CD14-positive monocyte (primary cell): ENCODE results near the gene DPM3. TPM values are rescaled to one million over a fixed set of nuclear protein-coding genes. Genes with fewer than 3 reads are reported as not detected.

Experiments
- DNase-seq, 3 donors: peaks; one replicate each; pipeline ENCODE4 v3.0.0-alpha.2; 2011 to 2022
- H2AFZ ChIP-seq: 2 replicates; pipeline ENCODE4 v1.6.0; 2012; ENCODE audit warnings: mild to moderate bottlenecking, low read depth, low read length, inconsistent platforms; ENCODE audit not compliant: insufficient read depth, poor library complexity, severe bottlenecking
- H3K27ac ChIP-seq, 2 donors: 1 replicate in 1 of 2; 2 replicates in 1 of 2; pipeline ENCODE4 v1.5.1; 2012 to 2013; ENCODE audit warnings: low read length in 2 of 2, control low read depth in 1 of 2, inconsistent platforms in 1 of 2, low read depth in 1 of 2, mild to moderate bottlenecking in 1 of 2
- H3K27me3 ChIP-seq, 2 donors: one replicate each; pipeline versions ENCODE4 v1.6.0 to v1.6.1; 2011 to 2013; ENCODE audit warnings: low read length in 2 of 2; ENCODE audit not compliant: control insufficient read depth in 2 of 2, insufficient read depth in 2 of 2
- H3K36me3 ChIP-seq, 2 donors: replicated peaks in 1 of 2; 1 replicate in 1 of 2; 2 replicates in 1 of 2; pipeline versions ENCODE4 v1.5.1 to v1.6.1; 2012 to 2013; ENCODE audit warnings: low read length in 2 of 2, control low read depth in 1 of 2, inconsistent platforms in 1 of 2, mild to moderate bottlenecking in 1 of 2; ENCODE audit not compliant: insufficient read depth in 2 of 2, control insufficient read depth in 1 of 2
- H3K4me1 ChIP-seq, 2 donors: 1 replicate in 1 of 2; 2 replicates in 1 of 2; pipeline versions ENCODE4 v1.5.1 to v1.6.1; 2012 to 2013; ENCODE audit warnings: low read length in 2 of 2, control low read depth in 1 of 2, inconsistent platforms in 1 of 2, mild to moderate bottlenecking in 1 of 2, moderate library complexity in 1 of 2; ENCODE audit not compliant: insufficient read depth in 2 of 2, control insufficient read depth in 1 of 2
- H3K4me2 ChIP-seq: replicated peaks from 2 replicates; pipeline ENCODE3; 2012; ENCODE audit warnings: low read length, moderate library complexity, mild to moderate bottlenecking; ENCODE audit not compliant: poor library complexity, severe bottlenecking; ENCODE audit errors: extremely low read depth
- H3K4me3 ChIP-seq, 3 experiments: fragments of 200-600 bp in 1 of 3; sonication (generic) in 1 of 3; replicated peaks in 1 of 3; 1 replicate in 2 of 3; 2 replicates in 1 of 3; pipeline ENCODE4 v1.5.1; 2011 to 2013; ENCODE audit warnings: low read length in 3 of 3, mild to moderate bottlenecking in 3 of 3, control low read depth in 2 of 3, low read depth in 2 of 3, inconsistent platforms in 1 of 3, moderate library complexity in 1 of 3
- H3K79me2 ChIP-seq: 2 replicates; pipeline ENCODE4 v1.6.0; 2012; ENCODE audit warnings: mild to moderate bottlenecking, control low read depth, inconsistent platforms, low read length, moderate library complexity; ENCODE audit not compliant: insufficient read depth
- H3K9ac ChIP-seq: 2 replicates; pipeline ENCODE4 v1.6.0; 2017; ENCODE audit warnings: low read length, mild to moderate bottlenecking; ENCODE audit not compliant: insufficient read depth, poor library complexity, severe bottlenecking
- H3K9me3 ChIP-seq, 2 donors: replicated peaks in 1 of 2; 1 replicate in 1 of 2; 2 replicates in 1 of 2; pipeline versions ENCODE4 v1.5.1 to v1.6.1; 2012 to 2013; ENCODE audit warnings: low read length in 2 of 2, control low read depth in 1 of 2; ENCODE audit not compliant: control insufficient read depth in 1 of 2, insufficient read depth in 1 of 2
- H4K20me1 ChIP-seq: 2 replicates; pipeline ENCODE4 v1.6.0; 2012; ENCODE audit warnings: mild to moderate bottlenecking, low read length, control low read depth, moderate library complexity; ENCODE audit not compliant: insufficient read depth
- H3K27ac Mint-ChIP-seq, 7 donors: one replicate each; pipeline ENCODE4 v1.8.0; 2020; ENCODE audit warnings: mild to moderate bottlenecking in 7 of 7, mixed read lengths in 7 of 7, moderate library complexity in 6 of 7, inconsistent platforms in 2 of 7
- H3K27me3 Mint-ChIP-seq, 3 donors: one replicate each; pipeline ENCODE4 v1.8.0; 2021 to 2022; ENCODE audit warnings: low read depth in 3 of 3, mild to moderate bottlenecking in 3 of 3, mixed read lengths in 3 of 3, moderate library complexity in 3 of 3, inconsistent platforms in 1 of 3
- H3K36me3 Mint-ChIP-seq, 2 donors: one replicate each; pipeline ENCODE4 v1.8.0; 2020; ENCODE audit warnings: mixed read lengths in 2 of 2, inconsistent platforms in 1 of 2, mild to moderate bottlenecking in 1 of 2
- H3K4me1 Mint-ChIP-seq: one replicate; pipeline ENCODE4 v1.8.0; 2020; ENCODE audit warnings: mild to moderate bottlenecking, mixed read lengths
- H3K4me3 Mint-ChIP-seq, 2 donors: one replicate each; pipeline ENCODE4 v1.8.0; 2020; ENCODE audit warnings: mild to moderate bottlenecking in 2 of 2, mixed read lengths in 2 of 2, moderate library complexity in 1 of 2
- H3K9me3 Mint-ChIP-seq, 7 donors: one replicate each; pipeline ENCODE4 v1.8.0; 2020 to 2022; ENCODE audit warnings: mixed read lengths in 7 of 7, mild to moderate bottlenecking in 6 of 7, moderate library complexity in 6 of 7, inconsistent platforms in 2 of 7
- WGBS: methylation state at CpG from one replicate; pipeline ENCODE4 v1.1.5; 2013; ENCODE audit warnings: missing lambda C conversion rate; ENCODE audit not compliant: insufficient coverage; 5-methylcytosine and 5-hydroxymethylcytosine counted together
- intact Hi-C, 2 donors: fragments of 100-400 bp; cut with micrococcal nuclease; formaldehyde crosslinking; loops; one replicate each; pipeline versions ENCODE4 v1.15.0 to v1.15.1; 2023
- polyA plus RNA-seq, 3 donors: library from polyadenylated mRNA; depleted of rRNA in 1 of 3; unstranded in 2 of 3; stranded (reverse) in 1 of 3; fragments of 300-500 nt in 2 of 3; fragments of >200 nt in 1 of 3; fragmentation: Illumina TruSeq in 2 of 3; gene quantifications; 1 replicate in 2 of 3; 2 replicates in 1 of 3; pipeline ENCODE4 v1.2.3, GENCODE V29; 2012 to 2021
- TF ChIP-seq, protein P1 (sequence below): fragments of 200-600 bp; IDR thresholded peaks from one replicate; pipeline ENCODE4 v1.8.0; 2022; ENCODE audit warnings: antibody characterized with exemption, mild to moderate bottlenecking

The DPM3 gene
- polyA plus RNA-seq, 3 donors, result 99.9 to 141 (median 105) TPM

DNA sequence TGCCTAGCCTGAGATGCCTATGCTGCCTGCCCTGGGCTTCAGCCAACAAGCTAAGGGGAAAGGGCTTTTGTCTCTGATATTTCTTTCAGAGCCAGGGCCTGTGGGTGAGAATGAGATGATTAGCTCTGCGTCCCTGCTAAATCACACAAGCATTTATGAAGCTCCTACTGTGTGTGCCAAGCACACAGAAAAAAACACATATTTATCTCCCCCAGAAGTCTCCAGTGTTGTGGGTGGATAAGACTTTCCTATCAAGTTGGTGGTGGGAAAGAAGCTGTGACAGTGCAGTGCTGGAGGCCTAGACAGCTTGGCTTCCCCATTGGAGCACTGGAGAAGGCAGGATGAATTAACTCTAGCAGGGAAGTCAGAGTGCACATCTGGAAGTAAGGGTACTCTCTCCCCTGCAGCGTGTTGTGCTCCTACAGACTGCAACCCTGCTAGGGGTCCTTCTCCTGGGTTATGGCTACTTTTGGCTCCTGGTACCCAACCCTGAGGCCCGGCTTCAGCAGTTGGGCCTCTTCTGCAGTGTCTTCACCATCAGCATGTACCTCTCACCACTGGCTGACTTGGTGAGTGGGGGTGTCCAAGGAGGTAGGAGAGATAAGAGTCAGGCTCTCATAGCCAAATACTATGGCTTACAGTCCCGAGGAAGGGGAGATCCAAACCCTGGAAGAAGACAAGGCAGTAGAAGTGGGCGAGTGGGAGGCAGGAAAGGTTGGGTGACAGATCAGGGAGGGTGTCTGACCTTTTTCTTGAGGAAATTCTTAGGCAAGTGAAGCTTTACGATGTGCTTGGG, 3.0 kb downstream of the DPM3 start:
- Histone ChIP-seq H3K27ac (peak overlapping the region; percentile 97 to 99), H3K9ac (peak overlapping the region; percentile 92), H3K9me3 (peaks cover 0 to 4% of the 10 kb centered on the region in 2 donors), H3K4me3 (peak overlapping the region in 1 of 3 experiments; percentile 79), H3K79me2 (peaks cover 36% of the 10 kb centered on the region), H3K4me2 (peak overlapping the region; percentile 84), H3K4me1 (peaks cover 33 to 50% of the 10 kb centered on the region in 2 donors), H3K27me3 (no peaks in the 10 kb centered on the region), H3K36me3 (peaks cover 0 to 11% of the 10 kb centered on the region in 2 donors), H2AFZ (no peak overlapping the region), H4K20me1 (peaks cover 7% of the 10 kb centered on the region)
- intact Hi-C loops, result loop anchor here in 1 of 2 donors (5.0 kb wide), 1 partner anchor 35 kb away; the partner anchor contains the start of genes KRTCAP2 and TRIM46
- peaks cover 3 to 10% (median 7%) of the 10 kb centered on the region in 7 donors for H3K9me3 Mint-ChIP-seq
- TF ChIP-seq, protein P1, sequence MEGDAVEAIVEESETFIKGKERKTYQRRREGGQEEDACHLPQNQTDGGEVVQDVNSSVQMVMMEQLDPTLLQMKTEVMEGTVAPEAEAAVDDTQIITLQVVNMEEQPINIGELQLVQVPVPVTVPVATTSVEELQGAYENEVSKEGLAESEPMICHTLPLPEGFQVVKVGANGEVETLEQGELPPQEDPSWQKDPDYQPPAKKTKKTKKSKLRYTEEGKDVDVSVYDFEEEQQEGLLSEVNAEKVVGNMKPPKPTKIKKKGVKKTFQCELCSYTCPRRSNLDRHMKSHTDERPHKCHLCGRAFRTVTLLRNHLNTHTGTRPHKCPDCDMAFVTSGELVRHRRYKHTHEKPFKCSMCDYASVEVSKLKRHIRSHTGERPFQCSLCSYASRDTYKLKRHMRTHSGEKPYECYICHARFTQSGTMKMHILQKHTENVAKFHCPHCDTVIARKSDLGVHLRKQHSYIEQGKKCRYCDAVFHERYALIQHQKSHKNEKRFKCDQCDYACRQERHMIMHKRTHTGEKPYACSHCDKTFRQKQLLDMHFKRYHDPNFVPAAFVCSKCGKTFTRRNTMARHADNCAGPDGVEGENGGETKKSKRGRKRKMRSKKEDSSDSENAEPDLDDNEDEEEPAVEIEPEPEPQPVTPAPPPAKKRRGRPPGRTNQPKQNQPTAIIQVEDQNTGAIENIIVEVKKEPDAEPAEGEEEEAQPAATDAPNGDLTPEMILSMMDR, result no peak
- H3K36me3 Mint-ChIP-seq, result peaks cover 12 to 19% of the 10 kb centered on the region in 2 donors
- peak overlapping the region in 6 of 7 donors; percentile 27 to 100 (median 100) for H3K27ac Mint-ChIP-seq
- peaks cover 0 to 7% (median 2%) of the 10 kb centered on the region in 3 donors for H3K27me3 Mint-ChIP-seq
- WGBS, result 100% methylated on average over 2 of the region's 6 CpGs
- peak overlapping the region; percentile 97 to 99 for H3K4me3 Mint-ChIP-seq
- no peak for DNase-seq
- peaks cover 45% of the 10 kb centered on the region for H3K4me1 Mint-ChIP-seq

DNA sequence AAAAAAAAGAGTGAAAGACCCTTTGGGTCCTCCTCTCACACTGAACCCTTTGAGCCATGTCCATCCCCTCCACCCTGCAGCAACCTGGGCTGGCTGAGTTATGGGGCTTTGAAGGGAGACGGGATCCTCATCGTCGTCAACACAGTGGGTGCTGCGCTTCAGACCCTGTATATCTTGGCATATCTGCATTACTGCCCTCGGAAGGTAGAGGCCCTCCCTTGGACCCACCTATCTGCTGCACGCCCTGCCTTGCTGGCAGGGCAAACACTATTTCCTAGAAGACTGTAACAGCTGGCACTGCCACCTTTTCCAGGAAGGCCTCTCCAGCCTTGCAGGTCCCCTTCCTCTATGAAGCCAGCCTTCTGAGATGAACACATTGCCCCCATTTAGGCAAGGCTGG, 3.6 kb downstream of the DPM3 start:
- Histone ChIP-seq H3K27ac (peak overlapping the region; percentile 97 to 99), H3K27me3 (no peaks in the 10 kb centered on the region), H3K4me3 (peak overlapping the region; percentile 75 to 84 (median 79)), H3K9me3 (peaks cover 0 to 2% of the 10 kb centered on the region in 2 donors), H3K79me2 (peaks cover 36% of the 10 kb centered on the region), H3K36me3 (peaks cover 0 to 11% of the 10 kb centered on the region in 2 donors), H3K4me2 (peak overlapping the region; percentile 84), H3K4me1 (peaks cover 33 to 50% of the 10 kb centered on the region in 2 donors), H3K9ac (peak overlapping the region; percentile 92), H2AFZ (no peak overlapping the region), H4K20me1 (peaks cover 7% of the 10 kb centered on the region)
- Mint-ChIP-seq H3K4me3 (peak overlapping the region; percentile 97 to 99), H3K9me3 (peaks cover 1 to 6% (median 4%) of the 10 kb centered on the region in 7 donors), H3K4me1 (peaks cover 45% of the 10 kb centered on the region), H3K27ac (peak overlapping the region; percentile 99 to 100 (median 100)), H3K36me3 (peaks cover 12 to 19% of the 10 kb centered on the region in 2 donors), H3K27me3 (peaks cover 0 to 7% (median 4%) of the 10 kb centered on the region in 3 donors)
- 34% methylated on average over 2 of the region's 6 CpGs for WGBS
- TF ChIP-seq, protein P1, result no peak
- intact Hi-C loops, result loop anchor here in 1 of 2 donors (5.0 kb wide), 1 partner anchor 36 kb away; the partner anchor contains the start of genes KRTCAP2 and TRIM46
- DNase-seq, result no peak
